Sciatic nerve (tissue), 2 donors: Measurements from ENCODE around the gene FYCO1. TPM values are rescaled to one million over a fixed set of nuclear protein-coding genes. Genes with fewer than 3 reads are reported as not detected.

Source experiments
- ATAC-seq: fragments of 200-7000 bp; cut with Tn5 transposase; one replicate; pipeline ENCODE4 v1.9.1; 2020; ENCODE audit warnings: mild to moderate bottlenecking, moderate library complexity
- DNase-seq: peaks from one replicate; pipeline ENCODE4 v3.0.0-alpha.2; 2020; ENCODE audit warnings: low spot score
- intact Hi-C: fragments of 100-400 bp; cut with DNase I; formaldehyde crosslinking; loops from one replicate; pipeline ENCODE4 v1.14.2; 2022
- total RNA-seq: library from RNA; stranded (reverse); fragmentation: NEBNext Ultra II Directional; extraction: Animal tissue kit (Norgen Biotek cat#: 25700); gene quantifications from one replicate; pipeline ENCODE4 v1.2.1, GENCODE V29; 2021
- donor health status: DM: no; HTN: no; CAD: no.
- donor health status: DM: no; HTN: no; CAD: no.

The FYCO1 gene
- total RNA-seq, 1 donor from 2014 or later, result 60.6 TPM

DNA sequence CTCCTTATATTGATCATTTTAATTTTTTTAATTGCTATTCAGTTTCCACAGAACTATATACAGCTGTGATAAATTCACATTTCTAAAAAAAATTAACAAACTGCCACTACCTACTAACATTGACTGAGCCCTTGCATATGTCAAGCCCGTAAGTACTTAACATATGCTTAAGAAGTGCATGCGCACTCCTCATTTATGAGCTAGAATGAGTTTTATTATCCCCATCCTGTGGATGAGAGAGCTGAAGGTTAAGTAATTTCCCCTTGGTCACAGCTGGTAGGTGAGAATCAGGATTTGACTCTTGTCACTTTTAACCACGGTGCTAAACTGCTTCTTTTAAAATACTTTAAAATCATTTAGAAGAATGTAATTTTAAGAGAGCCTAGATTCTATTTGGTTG lies 26.5 kb downstream of the FYCO1 start:
- ATAC-seq (no peak), DNase-seq (no peak)
- intact Hi-C loops, result no loop called here

DNA sequence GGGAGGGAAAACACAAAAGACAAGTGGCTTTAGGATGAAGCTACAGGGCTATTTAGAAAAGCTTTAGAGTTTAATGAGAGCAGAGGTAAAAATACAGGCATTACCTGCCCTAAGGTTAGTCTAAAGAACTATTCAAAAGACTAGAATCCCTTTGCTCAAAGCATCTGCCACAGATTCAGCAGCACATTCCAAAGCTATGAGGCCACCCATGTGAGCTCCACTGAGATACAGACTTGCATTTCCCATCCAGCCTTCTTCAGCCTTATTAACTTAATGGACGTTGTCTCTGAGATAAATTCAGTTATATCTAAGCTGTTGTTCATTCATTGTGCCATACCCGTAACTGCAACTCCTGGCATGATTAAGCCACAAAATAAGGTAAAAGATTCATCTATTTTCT lies 26.9 kb downstream of the FYCO1 start:
- DNase-seq, result no peak

DNA sequence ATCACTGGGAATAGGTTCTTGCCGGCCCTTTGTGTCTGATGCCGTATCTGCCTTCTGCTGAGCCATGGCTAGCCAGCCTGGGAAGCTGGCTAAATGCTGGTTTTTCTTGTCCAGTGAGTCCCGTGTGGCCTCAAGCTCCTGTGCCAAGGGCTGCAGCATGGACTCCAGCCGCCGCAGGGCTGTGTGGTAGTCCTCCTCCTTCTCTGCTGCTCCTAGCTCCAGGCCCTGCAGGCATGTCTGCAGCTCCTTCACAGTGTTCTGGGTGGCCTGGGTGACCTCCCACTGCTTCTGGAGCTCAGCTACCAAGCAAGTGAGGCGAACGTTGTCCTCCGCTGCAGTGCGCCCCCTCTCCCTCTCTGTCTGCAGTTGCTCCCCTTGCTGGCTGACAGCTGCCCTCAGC lies 27.5 kb downstream of the FYCO1 start:
- no peak for DNase-seq

More for the DNA sequence above, 26.9 kb downstream of the FYCO1 start:
- intact Hi-C loops, result no loop called here
- no peak for ATAC-seq

DNA sequence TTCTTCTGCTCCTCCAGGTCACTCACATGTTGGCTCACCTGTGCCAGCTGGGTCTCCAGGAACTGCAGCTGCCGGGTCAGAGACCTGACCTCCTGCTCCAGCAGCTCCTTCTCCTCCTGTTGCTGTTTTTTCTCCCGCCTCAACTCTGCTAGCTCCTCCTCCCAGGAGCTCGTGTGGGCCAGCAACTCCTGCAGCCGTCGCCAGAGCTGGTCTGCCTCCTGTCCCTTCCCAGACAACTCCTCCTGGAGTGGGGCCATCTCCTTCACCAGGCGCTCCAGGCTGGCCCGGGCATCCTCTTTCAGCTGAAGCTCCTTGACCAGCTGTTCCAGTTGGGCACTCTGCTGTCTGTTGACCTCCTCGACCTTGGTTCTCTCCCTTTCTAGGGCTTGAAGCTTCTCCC lies 27.9 kb downstream of the FYCO1 start:
- ATAC-seq, result no peak

More for the DNA sequence above, 27.5 kb downstream of the FYCO1 start:
- peak; percentile 23 for ATAC-seq
- intact Hi-C loops, result no loop called here

DNA sequence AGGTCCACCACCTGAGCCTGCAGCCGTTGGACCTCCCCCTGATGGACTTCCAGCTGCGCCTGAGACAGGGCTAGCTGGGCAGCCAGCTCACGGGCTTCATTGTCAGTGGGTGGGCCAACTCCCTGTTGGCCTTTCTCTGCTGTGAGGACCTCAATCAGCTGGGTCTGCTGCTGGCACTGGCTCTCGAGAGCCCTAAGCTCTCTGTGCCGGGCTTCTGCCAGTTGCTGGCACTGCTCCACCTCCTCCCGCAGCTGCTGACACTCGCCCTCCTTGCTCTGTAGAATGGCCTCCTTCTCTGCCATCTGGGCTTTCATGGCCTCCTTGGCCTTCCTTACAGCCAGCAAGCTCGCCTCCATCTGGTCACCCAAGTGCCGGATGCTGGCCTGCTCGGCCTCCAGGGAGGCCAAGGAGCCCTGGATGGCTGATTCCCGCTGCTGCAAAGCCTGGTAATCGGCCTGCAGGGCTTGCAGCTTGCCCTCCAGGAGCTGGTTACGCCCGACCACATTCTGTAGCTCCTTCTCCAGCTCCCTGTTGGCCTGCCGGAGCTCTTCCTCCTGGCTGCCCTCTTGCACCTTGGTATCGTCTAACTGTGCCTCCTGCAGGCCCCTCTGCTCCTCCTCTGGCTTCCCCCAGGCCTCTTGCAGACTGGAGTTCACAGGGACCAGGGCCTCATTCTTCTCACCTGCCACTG lies 28.5 kb downstream of the FYCO1 start:
- no peak for DNase-seq
- intact Hi-C loops, result no loop called here
- ATAC-seq, result no peak

More for the DNA sequence above, 27.9 kb downstream of the FYCO1 start:
- no peak for DNase-seq
- intact Hi-C loops, result no loop called here

DNA sequence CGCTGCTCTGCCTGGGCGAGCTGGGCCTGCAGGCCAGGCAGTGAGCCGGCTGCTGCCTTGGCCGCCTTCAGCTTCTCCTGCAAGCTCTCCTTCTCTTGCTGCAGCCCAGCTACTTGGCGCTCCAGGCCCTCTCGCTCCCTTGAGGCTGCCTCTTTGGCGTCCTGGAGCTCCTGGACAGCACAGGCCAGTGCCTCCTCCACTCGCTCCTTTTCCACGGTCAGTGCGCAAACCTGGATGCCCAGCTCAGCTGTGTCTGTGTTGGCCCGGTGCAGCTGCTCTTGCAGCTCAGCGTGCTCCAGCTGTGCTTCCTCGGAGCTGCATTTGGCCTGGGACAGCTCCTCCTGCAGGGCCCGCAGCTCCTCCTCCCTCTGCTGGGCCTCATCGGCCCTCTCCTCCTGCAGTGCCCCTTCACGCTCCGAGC lies 29.2 kb downstream of the FYCO1 start:
- peak; percentile 21 for ATAC-seq
- intact Hi-C loops, result no loop called here
- DNase-seq, result no peak

DNA sequence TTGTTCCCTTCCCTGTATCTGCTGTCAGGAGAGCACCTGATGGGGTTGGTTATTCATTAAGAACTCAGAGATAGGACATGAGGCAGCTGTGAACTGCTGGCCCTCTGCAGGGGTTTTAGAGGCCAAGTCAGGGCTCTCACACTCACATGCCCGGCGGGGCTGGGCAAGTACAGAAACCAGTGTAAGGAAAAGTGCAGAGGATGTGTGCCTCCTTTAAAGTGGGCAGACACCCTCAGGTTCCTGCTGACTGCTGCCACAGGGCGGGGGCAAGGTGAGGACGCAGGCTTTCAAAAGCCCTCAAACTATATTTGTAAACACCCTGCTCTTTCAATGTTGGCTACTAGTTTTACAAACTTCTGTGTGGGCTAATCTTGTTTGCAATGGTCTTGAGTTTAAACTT lies 30.0 kb downstream of the FYCO1 start:
- ATAC-seq (no peak), DNase-seq (no peak)
- intact Hi-C loops, result no loop called here

DNA sequence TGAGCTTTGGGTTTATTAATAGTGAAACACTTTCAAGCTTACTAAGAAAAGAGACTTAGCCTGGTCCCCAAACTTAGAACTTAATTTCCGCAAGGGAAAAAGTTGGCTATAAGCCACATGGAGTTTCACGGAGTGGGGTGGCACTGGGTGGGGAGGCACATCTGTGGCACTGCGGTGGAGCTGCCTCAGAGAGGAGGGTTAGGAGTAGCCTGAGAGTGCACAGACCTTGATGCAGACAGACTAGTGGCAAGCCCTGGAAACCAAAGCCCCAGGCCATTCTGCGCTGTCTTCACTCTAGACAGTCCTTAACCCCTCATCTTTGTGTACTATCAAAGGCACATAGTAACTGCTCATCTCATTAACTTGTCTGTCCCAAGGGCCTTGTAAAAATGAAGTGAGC lies 30.4 kb downstream of the FYCO1 start:
- intact Hi-C loops, result no loop called here
- ATAC-seq (no peak), DNase-seq (no peak)

DNA sequence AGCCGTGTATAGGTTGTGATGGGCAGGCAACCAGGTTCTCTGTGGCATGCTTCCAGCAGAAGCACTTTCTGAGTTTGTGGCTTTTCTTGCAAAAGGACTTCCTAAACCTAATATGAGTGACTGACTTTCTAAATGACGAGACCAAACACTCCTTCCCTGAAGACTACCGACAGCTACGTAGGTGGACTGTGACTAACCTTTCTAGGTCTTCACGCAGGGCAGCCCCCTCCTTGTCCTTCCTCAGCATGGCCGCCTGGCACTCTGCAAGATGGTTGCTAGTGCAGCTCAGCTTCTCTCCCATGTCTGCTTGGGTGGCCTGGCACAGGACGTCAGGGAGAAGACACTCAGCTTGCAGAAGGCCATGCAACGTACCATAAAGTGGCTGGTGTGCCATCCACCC lies 31.5 kb downstream of the FYCO1 start:
- intact Hi-C loops, result no loop called here

DNA sequence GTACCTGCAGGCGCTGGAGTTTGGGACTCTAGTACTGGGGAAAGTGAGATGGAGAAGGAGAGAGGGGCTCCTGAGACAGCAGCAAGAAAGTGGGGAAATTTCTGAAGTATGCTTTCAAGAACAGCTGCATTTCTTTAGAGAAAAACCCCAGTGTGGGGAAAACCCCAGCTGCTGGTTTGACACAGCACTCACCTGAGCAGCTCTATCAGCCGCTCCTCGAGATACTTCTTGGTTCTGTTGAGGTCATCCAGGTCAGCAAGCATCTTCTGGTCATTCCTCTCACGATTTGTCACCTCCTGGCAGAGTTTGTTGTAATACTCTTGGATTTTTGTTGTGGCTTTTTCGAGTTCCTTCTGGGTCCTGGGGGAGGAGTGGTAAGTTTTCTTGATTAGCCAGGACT lies 33.6 kb downstream of the FYCO1 start:
- intact Hi-C loops, result no loop called here
- ATAC-seq, result no peak
- no peak for DNase-seq

More for the DNA sequence above, 31.5 kb downstream of the FYCO1 start:
- ATAC-seq (no peak), DNase-seq (no peak)

DNA sequence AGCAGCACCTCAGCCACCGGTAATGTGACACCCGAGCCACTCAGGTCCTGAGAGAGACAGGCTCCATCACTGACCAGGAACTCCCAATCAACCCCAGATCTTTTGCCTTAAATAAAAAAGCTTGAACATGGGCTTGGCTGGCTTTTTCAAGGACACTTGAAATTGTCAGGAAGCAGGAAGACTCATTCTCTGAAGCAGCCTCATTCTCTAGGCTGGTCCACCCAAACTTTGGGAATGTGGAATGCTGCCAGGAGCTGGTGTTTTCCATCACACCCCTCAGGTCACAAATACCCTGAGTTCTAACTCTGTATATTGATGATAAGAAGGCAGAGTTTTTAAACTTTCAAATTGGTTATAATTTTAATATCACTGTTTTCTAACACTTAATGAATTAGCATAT lies 35.3 kb downstream of the FYCO1 start:
- ATAC-seq, result no peak
- no peak for DNase-seq
- intact Hi-C loops, result no loop called here

DNA sequence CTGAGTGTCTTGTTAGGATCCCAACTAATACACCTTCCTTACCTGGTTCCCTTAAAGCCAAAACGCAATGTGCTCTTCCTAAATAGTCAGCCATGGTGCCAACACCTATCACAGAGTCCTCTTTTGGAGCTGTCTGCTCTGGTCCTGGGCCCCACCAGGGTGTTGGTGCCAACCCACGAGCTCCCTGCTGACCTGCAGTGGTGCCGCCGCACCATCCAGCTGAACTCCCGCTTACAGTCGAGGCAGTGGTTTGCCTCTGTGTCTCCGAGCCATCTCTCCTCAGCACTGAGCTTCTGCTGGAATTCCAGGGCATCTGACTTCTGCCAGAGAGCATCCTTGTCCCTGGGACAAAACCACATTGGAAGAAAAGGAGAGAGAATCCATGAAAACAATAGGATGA lies 36.4 kb downstream of the FYCO1 start:
- ATAC-seq (no peak), DNase-seq (no peak)
- intact Hi-C loops, result no loop called here

DNA sequence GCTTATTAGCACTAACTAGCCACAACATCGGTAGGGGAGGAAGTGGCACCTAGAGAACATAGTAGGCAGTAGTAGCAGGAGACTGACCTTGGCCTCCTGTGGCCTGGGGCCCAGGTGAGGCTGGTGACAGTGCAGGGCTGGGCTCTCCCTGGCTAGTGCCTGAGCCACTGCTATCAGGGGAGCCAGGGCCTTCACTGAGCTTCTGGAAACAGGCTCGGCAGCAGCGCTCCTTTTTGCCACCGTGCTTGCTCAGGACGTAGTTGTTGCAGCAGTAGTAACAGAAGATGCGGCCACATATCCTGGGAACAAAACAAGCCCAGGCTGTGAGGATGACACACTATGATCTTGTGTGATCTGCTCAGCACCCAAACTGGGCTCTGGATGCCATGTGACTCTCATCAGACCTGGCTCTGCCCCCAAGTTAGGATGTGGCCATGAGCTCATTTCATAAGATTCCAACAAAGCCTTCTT lies 37.3 kb downstream of the FYCO1 start:
- DNase-seq (no peak), ATAC-seq (no peak)
- intact Hi-C loops, result no loop called here

DNA sequence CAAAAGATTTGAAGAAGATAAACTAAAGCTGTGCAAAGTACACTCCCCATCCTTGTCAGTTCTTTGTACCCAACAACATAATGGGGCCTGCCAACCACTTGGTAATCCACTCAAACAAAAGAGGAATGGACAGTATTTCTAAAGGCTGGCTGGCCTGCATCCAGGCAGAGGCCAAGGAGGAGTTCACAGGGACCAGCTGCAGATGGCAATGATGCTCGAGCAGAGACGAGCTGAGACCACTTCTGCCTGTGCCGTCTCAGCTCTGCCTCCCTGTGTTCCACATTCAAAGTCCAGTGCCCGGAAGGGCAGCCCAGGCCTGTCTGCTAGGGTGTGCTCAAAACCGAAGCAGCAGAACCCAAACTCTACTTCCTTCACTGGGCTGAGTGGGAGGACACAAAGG lies 38.0 kb downstream of the FYCO1 start:
- ATAC-seq (no peak), DNase-seq (no peak)
- intact Hi-C loops, result no loop called here

DNA sequence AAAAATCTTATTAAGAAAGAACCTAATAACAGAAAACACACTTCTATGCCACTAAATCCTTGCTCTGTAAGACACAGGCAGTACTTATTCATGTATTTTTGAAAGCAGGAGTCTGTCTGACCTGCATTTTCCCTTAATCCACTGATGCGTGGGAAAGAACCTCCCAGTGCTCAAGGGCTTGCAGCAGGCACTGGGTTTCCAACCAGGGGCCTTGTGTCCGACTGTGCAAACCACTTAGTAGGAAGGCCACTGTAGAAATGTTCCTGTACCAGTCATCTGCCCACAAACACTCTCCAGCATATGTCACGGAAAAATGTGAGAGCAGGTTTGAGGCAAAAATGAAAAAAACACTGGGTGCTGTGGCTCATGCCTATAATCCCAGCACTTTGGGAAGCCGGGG lies 39.9 kb downstream of the FYCO1 start:
- intact Hi-C loops, result no loop called here
- no peak for DNase-seq
- no peak for ATAC-seq

DNA sequence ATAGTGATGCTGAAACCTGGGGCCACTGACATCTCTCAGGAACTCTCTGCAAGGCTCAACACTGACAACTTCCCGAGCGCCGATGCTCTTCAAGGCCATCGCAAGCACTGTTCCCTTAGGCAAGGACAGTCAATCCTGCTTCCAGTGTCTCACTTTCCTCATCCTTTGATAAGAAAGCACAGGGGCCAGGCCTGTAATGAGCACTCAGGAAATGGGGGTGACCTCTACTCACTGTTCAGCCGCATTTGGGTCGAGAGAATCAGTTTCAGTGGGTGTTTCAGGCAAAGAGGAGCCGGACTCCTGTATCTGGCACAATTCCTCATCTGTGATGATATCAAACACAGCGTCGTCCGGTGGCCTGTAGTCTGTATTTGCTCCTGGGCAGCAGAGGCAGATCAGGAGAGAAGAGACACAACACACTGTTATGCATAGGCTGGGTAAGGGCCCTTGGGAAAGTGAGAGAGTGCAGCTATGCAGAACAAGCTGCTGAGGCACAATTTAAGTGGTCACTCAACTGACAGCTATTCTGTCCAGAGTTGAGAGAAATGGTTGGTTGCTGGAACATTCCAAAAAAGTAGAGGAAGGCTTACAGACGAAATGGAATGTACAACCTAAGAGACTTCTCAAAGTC lies 40.5 kb downstream of the FYCO1 start:
- DNase-seq (no peak), ATAC-seq (no peak)
- intact Hi-C loops, result no loop called here

DNA sequence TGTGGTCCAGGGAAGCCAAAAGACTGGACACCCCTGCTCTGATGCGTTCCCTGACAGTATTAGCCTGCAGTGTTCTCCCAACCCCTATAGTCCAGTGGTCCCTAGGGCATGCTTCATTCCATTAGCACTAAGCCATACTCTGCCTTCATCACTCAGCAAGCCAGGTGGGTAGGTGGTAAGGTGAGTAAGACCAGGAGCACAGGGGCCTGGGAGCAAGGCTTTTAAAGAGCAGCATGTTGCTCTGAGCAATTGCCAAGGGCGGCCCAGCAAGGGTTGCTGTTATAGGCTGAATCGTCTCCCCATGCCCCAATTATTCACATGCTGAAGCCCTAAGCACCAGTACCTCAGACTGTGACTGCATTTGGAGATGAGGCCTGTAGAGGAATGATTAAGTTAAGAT lies 41.3 kb downstream of the FYCO1 start:
- ATAC-seq, result no peak
- intact Hi-C loops, result no loop called here
- DNase-seq, result no peak

DNA sequence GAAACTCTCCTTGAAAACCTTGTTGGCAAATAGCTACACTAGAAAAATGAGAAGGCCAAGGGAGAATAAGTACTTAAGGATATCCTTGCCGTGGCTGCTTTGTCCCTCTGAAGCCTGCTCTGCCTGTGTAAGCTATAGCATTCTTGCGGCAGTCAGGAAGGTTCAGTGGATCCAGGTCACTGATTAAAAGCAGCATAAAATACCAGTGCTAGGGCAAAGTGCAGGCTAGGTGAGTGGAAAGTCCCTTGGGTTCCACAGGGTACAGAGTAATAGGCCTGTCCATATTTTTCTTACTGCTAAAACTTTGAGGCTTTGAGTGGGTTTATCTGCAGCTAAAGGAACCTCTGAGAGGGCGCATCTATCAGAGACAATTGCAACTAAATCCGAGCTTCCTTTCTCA lies 42.1 kb downstream of the FYCO1 start:
- ATAC-seq, result no peak
- DNase-seq, result no peak
- intact Hi-C loops, result no loop called here

DNA sequence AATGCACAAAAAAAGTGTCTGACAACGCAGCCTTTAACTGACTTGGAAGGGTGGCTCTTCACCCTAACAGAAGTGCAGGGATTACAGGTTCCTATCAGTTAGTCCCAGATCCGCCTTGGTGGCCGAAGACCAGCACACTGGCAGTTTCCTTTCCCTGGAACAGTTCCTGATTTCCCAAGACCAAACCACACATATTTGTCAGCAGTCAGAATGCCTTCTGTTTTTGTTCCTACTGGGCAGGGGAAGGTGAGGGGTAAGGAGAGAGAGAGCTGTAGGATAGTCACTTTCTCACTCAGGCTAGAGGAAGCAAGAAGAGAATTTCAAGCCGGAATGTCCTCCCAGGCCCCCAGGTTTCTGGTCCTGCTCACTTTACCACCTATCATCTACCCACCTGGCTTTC lies 43.2 kb downstream of the FYCO1 start:
- DNase-seq (no peak), ATAC-seq (no peak)
- intact Hi-C loops, result no loop called here

DNA sequence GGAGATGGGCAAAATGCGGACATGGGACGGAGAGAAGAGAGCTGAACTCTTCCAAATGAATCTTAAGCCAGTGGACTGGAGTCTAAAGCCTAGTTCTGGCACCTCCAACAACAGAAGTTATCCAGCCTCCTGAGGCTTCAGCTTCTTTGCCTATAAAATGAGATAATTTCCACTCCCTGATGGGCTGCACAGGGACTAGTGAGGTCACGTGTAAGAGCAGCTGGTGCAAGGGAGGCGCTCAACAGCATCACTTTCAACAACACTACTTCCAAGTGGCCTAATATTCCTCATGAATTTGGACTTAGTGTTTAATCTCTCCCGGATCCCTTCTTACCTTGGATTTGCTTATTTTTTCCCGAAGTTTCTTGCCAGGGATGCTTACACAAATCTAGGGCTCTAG lies 43.7 kb downstream of the FYCO1 start:
- intact Hi-C loops, result no loop called here
- no peak for ATAC-seq
- DNase-seq, result peak; percentile 2
